ENCODE results near the gene LMO7.

DNA sequence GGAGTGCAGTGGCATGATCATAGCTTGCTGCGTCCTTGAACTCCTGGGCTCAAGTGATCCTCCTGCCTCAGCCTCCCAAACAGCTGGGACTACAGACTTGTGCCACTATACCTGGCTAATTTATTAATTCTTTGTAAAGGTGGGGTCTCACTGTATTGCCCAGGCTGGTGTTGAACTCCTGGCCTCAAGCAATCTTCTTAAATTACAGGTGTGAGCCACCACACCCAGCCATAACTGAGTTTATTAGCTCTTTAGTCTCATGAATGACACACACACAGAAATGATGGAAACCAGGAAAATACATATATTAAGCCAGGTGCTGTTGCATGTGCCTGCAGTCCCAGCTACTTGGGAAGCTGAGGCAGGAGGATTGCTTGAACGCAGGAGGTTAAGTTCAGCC lies 33.1 kb upstream of the LMO7 start:
- TF ChIP-seq CTCF (IDR thresholded peaks at IDR 0.05) (no peak), EP300 (IDR thresholded peaks at IDR 0.05) (no peak)
